Measurements from ENCODE around the gene RPTOR.

DNA sequence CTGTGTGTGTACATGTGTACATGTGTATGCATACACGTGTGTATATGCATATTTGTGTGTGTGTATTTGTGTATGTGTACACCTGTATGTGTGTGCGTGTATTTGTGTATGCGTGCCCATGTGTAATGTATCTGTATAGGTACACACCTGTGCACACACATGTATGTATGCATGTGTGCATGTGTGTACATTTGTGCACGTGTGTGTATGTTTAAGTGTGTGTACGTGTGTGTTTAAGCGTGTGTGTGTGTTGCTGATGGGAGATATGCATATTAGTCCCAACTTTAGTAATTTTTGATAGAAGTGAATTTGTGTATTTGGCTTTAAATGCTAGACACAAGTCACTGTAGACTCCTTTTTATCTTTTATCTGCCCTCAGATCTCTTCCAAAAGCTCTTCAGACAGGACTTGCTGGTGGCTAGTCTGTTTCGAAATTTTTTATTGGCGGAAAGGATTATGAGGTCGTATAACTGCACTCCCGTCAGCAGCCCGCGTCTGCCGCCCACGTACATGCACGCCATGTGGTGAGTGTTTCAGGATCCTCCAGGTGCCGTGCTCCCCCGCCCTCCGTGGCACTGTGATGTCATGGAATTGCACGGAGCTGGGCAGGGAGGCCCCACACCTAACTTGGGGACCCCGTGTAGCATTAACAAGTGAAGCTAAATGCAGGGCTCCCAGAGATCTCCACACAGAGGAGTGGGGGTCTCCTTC, 278.2 kb downstream of the RPTOR start:
- TF ChIP-seq, protein P1, sequence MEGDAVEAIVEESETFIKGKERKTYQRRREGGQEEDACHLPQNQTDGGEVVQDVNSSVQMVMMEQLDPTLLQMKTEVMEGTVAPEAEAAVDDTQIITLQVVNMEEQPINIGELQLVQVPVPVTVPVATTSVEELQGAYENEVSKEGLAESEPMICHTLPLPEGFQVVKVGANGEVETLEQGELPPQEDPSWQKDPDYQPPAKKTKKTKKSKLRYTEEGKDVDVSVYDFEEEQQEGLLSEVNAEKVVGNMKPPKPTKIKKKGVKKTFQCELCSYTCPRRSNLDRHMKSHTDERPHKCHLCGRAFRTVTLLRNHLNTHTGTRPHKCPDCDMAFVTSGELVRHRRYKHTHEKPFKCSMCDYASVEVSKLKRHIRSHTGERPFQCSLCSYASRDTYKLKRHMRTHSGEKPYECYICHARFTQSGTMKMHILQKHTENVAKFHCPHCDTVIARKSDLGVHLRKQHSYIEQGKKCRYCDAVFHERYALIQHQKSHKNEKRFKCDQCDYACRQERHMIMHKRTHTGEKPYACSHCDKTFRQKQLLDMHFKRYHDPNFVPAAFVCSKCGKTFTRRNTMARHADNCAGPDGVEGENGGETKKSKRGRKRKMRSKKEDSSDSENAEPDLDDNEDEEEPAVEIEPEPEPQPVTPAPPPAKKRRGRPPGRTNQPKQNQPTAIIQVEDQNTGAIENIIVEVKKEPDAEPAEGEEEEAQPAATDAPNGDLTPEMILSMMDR (conservative IDR thresholded peaks at IDR 0.05; ENCODE audit: low read length) = no peak
- no peak for TF ChIP-seq EZH2phosphoT487 (IDR thresholded peaks at IDR 0.05; ENCODE audit: borderline replicate concordance, low read depth, low read length)

Measured in OCI-LY7 (cell line).